ENCODE measurements around the gene ACSM5.
"Not testable (repeated sequence)": the region's sequence is repeated elsewhere in the genome, so short reads cannot be mapped to it uniquely, and the experiment has no call there.

The ACSM5 gene

DNA sequence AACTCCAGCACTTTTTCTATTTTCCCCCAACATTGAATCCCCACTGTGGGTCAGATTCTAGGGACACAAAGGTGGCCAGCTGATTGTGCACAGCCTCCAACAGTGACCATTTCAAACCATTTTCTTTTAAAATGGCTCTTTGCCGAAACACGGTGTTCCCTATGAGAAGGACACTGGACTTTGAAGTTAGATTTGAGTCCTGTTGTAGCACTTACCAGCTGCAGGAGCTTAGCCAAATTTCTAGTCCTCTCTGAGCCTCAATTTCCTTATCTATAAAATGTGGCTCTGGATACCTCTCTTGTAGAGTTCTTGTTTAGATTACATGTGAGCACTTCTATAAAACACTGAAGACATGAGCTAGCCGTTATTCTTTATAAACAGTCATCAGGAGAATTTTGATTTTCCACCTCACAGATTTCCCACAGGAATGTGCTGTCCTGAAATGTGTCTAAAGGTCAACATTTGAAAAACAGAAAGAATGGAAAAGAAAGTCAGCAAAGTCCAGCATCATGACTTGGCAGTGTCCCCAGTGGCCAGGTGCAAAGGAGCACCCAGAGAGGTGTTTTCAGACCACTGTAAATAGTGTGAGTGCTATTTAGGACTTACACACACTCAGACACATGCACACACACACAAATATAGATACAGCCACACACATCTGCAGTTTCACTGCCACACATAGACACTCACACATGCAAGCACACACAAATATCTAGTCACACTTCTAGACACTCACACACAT is 37.5 kb downstream of the ACSM5 start:
- not testable (repeated sequence) for DNase-seq (ENCODE audit: low read depth in 4 of 4, low spot score in 1 of 4)

DNA sequence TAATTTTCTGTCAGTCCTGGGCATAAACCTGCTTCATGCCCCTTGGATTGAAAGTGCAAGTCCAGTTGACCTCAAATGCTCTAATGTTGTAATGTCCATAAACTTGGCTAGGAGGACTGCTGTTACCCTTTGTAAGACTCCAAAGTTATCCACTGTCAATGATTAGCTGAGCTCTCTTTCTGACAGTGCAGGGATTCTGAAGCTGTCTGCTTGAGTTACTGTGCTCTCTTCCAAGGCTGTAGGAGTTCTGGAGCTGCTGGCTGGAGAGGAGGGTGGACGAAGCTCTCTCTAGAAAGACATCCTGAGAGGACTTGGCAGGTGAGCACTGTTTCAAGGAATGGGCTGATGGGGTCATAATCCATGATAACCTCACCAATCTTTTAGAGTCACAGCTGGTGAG is 42.0 kb downstream of the ACSM5 start, which contains the start of gene ACSM2A:
Gene ACSM2A, plus strand, starts transcription at position 158 of the 400 bp plus-strand sequence. CDS start 8,594 bp downstream, outside the sequence.
- DNase-seq (ENCODE audit: low read depth in 4 of 4, low spot score in 1 of 4) = not testable (repeated sequence)

DNA sequence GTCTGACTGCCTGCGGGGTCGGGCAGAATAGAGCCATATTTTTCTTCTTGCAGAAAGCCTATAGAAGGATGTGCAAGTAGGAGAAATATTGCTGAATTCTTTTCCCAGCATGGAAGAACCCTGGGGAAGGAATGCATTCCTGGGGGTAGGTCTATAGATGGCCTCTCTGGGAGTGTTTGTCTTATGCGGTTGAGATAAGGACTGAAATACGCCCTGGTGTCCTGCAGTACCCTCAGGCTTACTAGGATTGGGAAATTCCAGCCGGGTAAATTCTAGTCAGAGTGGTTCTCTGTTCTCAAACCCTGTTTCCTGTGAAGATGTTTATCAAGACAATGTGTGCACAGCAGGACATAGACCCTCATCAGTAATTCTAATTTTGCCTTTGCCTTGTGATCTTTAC is 44.3 kb downstream of the ACSM5 start:
- DNase-seq (ENCODE audit: low read depth in 4 of 4, low spot score in 1 of 4) = not testable (repeated sequence)

DNA sequence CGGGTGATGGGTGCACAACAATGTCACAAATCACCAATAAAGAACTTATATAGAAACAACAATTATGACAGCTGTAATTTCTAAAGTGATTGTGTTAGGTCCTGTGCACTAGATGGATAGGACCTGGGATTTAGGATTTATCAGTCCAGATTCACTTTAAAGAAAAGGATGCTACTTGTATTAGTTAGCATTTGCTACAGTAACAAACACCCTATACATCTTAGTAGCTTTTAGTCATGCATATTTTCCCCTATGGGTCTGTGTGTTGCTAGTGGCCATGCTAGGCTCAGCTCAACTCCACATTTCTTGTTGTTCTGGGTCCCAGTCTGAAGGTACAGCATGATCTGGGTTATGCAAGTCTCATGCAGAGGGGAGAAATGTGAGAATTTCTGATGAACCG is 49.9 kb downstream of the ACSM5 start:
- not testable (repeated sequence) for DNase-seq (ENCODE audit: low read depth in 4 of 4, low spot score in 1 of 4)

DNA sequence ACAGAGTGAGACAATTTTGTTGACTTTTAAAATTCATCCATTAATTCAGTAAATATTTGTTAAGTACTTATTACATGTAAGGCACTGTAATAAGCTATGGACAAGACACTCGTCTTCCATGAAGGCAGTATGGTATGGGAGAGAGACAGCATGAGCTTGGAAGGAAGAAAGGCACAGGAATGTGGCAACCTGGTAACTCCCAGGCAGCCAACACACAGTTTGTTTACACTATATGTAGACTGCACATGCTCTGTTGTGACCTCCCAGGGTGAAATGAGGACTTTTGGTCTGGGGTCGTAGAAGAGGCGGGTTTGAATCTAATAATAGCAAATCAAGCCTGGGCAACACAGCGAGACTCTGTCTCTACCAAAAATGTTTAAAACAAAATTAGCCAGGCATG is 51.0 kb downstream of the ACSM5 start:
- DNase-seq (ENCODE audit: low read depth in 4 of 4, low spot score in 1 of 4) = not testable (repeated sequence)

DNA sequence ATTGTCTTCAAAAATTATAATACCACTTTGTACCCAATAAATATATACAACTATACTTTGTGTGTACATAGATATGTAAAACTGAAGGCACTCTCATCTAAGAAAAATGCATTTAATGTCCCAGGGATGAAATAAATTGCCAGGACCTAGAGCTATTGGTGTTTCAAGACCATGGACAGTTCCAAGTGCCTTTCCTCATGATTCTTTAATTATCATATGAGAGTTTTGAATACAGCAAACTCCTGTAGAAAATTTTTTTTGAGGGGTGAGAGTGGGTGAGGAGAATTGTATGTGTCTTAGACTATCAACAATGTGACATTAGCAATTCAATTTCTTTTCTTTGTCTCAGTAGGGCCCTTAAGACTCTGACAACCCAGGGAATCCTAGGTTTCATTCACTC is 59.6 kb downstream of the ACSM5 start:
- DNase-seq (ENCODE audit: low read depth in 4 of 4, low spot score in 1 of 4) = not testable (repeated sequence)

DNA sequence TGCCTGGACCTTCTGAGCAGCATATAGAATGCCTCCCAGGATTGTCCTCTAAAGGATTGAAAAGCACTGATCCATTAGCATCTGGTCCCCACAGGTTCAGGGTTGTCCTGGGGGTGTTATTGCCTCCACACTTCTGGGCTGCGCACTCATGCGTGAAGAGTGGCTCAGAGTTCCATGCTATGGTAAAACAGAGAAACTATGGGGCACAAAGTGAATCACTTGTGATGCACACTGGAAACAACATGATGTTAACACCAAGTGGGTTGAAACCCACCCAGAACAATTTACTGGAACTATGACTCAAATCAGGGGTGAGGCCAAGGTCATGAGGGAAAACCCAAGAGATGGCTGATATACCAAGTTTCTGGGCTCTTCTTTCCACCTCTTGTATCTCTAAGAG is 60.6 kb downstream of the ACSM5 start:
- not testable (repeated sequence) for DNase-seq (ENCODE audit: low read depth in 4 of 4, low spot score in 1 of 4)

DNA sequence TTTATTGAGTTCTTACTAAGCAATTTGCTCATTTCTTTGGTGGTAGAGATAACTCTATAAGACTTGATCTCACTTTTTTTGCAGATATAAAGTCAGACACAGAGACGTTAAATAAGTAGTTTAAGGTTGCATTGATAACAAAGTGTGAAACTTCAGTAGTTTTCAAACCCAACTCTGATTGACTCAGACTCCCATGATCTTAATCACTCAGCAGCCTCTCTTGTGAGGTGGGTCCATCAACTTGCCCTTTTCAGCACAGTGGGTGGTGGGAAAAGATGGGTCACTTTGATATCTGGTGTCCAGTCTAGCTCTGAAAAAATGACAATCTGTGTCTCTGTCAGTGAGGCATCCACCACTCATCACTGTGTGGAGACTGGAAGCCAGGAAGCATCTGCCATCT is 61.4 kb downstream of the ACSM5 start:
- DNase-seq (ENCODE audit: low read depth in 4 of 4, low spot score in 1 of 4) = not testable (repeated sequence)

DNA sequence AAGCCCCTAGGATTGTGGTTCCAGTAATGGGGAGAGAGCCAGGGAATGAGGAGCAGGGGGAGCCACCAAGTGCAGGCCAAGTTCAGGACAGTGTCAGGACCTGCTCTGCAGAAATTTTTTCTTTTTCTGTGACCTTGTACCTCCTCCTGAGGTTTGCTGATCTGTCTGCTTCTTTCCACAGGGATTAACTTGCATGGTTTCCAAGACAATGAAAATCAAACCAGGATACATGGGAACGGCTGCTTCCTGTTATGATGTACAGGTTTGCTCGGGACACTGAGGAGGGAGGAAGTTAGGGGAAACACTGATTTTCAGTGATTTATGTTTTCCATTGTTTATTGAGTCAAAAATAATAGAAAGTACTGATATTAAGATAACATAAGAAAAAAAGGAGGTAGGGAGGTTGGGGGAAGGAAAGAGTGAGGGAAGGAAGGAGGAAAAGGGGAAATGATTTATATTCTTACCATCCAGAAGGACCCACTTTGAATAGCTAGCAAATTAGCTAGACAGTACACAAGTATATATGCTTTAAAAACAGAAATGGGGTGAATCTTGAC is 67.9 kb downstream of the ACSM5 start:
- DNase-seq (ENCODE audit: low read depth in 4 of 4, low spot score in 1 of 4) = not testable (repeated sequence)

DNA sequence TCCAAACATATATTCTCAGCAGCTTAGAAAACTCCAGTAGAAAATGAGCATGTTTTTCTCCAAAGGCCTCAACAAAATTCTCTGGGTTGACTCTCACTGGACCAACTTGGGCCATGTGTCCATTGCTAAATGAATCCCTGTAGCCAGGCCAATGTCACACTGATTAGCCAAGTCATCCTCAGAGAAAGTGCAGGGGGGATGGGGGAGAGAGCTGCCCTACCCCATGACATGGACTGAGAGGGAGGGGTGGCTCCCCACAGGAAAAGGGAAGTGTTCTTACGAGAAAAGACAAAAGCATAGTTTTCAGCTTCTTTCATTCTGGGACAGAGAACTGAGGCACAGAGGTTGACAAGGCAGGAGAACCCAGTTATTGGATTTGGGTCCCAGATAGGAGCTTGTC is 74.7 kb downstream of the ACSM5 start:
- not testable (repeated sequence) for DNase-seq (ENCODE audit: low read depth in 4 of 4, low spot score in 1 of 4)

DNA sequence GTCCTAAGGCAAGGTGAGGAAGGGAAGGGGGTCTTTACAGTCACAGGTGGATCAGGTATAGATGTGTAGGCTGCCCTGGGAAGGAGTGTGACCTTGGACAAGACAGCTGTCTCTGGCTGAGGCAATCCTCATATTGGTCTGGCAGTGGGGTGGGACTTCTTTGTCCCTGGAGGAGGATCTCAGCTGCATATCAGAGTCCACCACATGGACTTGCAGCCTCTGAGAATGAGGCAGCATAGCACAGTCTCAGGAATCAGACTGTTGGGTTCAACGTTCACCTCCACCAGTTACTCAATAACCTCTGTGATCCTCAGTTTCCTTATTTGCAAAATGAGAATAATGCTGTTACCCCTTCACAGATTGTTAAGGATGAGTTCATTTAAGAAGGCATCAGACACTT is 75.4 kb downstream of the ACSM5 start:
- DNase-seq (ENCODE audit: low read depth in 4 of 4, low spot score in 1 of 4) = no peak

DNA sequence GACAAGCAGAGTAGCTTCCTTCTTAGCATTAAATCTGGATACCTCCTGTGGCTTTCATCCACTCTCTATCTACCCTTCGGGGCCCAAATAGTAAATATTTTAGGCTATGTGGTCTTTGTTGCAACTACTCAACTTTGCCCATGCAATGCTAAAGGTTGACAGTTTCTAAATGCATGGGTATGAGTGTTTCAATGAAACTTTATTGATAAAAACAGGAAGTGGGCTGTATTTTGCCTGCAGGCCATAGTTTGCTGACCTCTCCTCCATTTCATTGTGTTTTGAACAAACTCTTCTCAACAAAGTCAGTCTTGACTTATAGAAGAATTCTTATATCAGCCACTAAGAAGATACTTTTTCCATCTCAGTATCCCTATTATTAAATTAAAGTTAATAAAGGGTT is 76.1 kb downstream of the ACSM5 start:
- DNase-seq (ENCODE audit: low read depth in 4 of 4, low spot score in 1 of 4) = no peak

All from stimulated activated CD4-positive, alpha-beta T cell treated with anti-CD3 and anti-CD28 coated beads, Interleukin-1b, Interleukin-23, amount 100 ng/mL, for 24 hours (primary cell).